Left ventricle myocardium inferior (tissue), 1 donor: ENCODE measurements around the gene GPRC5B. TPM values are rescaled to one million over a fixed set of nuclear protein-coding genes. Genes with fewer than 3 reads are reported as not detected.
A peak's percentile ranks its signal among the peaks of the same experiment; 100 is the strongest.

ENCODE experiments used
- DNase-seq: peaks from one replicate; pipeline ENCODE4 v3.0.0-alpha.2; 2020
- H3K27ac ChIP-seq: fragments of 200-600 bp; replicated peaks from 2 replicates; pipeline ENCODE4 v1.8.0; 2021
- H3K27me3 ChIP-seq: fragments of 200-600 bp; 2 replicates; pipeline ENCODE4 v1.8.0; 2021; ENCODE audit warnings: low read depth
- H3K36me3 ChIP-seq: fragments of 200-600 bp; 2 replicates; pipeline ENCODE4 v1.8.0; 2021
- H3K4me1 ChIP-seq: fragments of 200-600 bp; 2 replicates; pipeline ENCODE4 v1.8.0; 2021
- H3K4me3 ChIP-seq: fragments of 200-600 bp; 2 replicates; pipeline ENCODE4 v1.8.0; 2021; ENCODE audit warnings: mild to moderate bottlenecking, moderate library complexity
- H3K9me3 ChIP-seq: fragments of 200-600 bp; replicated peaks from 2 replicates; pipeline ENCODE4 v1.8.0; 2021
- intact Hi-C: fragments of 100-400 bp; cut with micrococcal nuclease; formaldehyde crosslinking; loops from one replicate; pipeline ENCODE4 v1.11.0; 2022
- total RNA-seq: library from RNA; stranded (reverse); fragmentation: NEBNext Ultra II Directional; extraction: Animal tissue kit (Norgen Biotek cat#: 25700); gene quantifications from one replicate; pipeline ENCODE4 v1.2.1, GENCODE V29; 2021
- TF ChIP-seq, protein P1 (sequence below): fragments of 200-600 bp; IDR thresholded peaks from 2 replicates; pipeline ENCODE4 v1.8.0; 2021; ENCODE audit warnings: antibody characterized with exemption, mild to moderate bottlenecking, borderline replicate concordance
- donor health status: DM: no; HTN: yes; CAD: no; lungs with severe emphysema.

The GPRC5B gene
- total RNA-seq, 1 donor from 2014 or later: 82.3 TPM

GRCh38 chr16:19858340-19859018 is 26.2 kb downstream of the GPRC5B start:
- Histone ChIP-seq H3K4me3 (no peak overlapping the region), H3K27me3 (no peaks in the 10 kb centered on the region), H3K9me3 (no peaks in the 10 kb centered on the region), H3K27ac (no peak overlapping the region), H3K36me3 (peaks cover 66% of the 10 kb centered on the region), H3K4me1 (peaks cover 37% of the 10 kb centered on the region)
- TF ChIP-seq, protein P1, sequence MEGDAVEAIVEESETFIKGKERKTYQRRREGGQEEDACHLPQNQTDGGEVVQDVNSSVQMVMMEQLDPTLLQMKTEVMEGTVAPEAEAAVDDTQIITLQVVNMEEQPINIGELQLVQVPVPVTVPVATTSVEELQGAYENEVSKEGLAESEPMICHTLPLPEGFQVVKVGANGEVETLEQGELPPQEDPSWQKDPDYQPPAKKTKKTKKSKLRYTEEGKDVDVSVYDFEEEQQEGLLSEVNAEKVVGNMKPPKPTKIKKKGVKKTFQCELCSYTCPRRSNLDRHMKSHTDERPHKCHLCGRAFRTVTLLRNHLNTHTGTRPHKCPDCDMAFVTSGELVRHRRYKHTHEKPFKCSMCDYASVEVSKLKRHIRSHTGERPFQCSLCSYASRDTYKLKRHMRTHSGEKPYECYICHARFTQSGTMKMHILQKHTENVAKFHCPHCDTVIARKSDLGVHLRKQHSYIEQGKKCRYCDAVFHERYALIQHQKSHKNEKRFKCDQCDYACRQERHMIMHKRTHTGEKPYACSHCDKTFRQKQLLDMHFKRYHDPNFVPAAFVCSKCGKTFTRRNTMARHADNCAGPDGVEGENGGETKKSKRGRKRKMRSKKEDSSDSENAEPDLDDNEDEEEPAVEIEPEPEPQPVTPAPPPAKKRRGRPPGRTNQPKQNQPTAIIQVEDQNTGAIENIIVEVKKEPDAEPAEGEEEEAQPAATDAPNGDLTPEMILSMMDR: no peak
- no peak for DNase-seq
- intact Hi-C loops: no loop called here

DNA sequence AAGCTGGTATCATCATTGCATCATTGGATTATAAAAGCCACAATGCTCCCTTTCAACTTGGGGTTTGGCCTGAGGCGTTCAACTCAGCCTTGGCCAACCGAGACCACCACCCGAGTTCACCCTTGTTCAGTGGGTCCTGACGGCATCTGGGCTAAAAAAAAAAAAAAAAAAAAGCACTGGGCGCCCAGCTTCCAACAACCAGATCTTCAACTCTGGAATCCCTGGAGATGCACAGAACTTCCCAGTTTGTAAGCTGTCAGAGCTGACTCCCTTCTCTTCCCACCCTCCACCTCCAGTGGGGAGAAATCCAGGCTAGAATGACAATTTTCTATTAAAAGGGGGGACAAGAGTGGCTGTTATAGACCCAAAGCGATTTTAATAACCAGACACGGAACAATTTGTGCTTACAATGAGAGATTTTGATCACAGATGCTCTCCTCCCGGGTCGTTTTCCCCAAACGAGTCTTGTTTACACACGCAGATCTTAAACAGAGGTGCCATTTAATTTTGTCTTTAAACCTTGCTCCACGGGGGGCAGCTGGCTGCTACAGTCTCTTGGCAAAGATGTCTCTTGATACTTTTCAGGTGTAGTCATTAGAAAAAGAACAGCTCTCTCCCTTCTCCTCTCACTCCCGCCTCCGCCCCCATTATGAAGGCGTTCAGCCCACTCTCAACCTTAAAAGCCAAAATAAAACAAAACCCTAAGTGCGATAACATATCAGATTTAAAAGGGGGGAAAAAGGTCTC is 26.9 kb downstream of the GPRC5B start:
- H3K9me3 ChIP-seq: no peaks in the 10 kb centered on the region
- peaks cover 66% of the 10 kb centered on the region for H3K36me3 ChIP-seq
- H3K27me3 ChIP-seq: no peaks in the 10 kb centered on the region
- H3K4me3 ChIP-seq: no peak overlapping the region
- H3K4me1 ChIP-seq: peaks cover 39% of the 10 kb centered on the region
- peak overlapping the region; percentile 23 for H3K27ac ChIP-seq
- DNase-seq: no peak
- TF ChIP-seq, protein P1: no peak
- intact Hi-C loops: no loop called here

- no peaks in the 10 kb centered on the region for H3K27me3 ChIP-seq
- peaks cover 53% of the 10 kb centered on the region for H3K36me3 ChIP-seq
- DNase-seq: no peak
- no peak overlapping the region for H3K4me3 ChIP-seq
- H3K9me3 ChIP-seq: no peaks in the 10 kb centered on the region
- H3K27ac ChIP-seq: no peak overlapping the region
- intact Hi-C loops: no loop called here
- TF ChIP-seq, protein P1: no peak
- peaks cover 32% of the 10 kb centered on the region for H3K4me1 ChIP-seq
Observed at GRCh38 chr16:19856120-19856519, 28.5 kb downstream of the GPRC5B start.

DNA sequence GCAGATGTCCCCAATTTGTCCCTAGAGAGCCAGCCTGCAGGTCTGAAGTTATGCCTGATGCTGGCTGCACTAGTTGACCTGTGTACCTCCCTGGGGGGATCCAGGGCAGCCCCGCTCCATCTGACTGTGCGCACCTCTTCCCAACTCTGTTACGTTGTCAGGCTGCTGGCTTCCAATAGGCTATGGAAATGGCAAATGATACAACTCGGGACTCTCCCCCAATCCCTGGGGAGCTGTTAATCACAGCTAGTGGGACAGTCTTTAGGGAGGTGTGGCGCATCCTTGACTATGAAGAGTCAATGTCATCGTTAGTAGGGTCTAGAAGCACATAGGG is 30.1 kb downstream of the GPRC5B start:
- TF ChIP-seq, protein P1: no peak

GRCh38 chr16:19853742-19854542 is 30.7 kb downstream of the GPRC5B start:
- Histone ChIP-seq H3K9me3 (no peaks in the 10 kb centered on the region), H3K27me3 (no peaks in the 10 kb centered on the region), H3K36me3 (peaks cover 36% of the 10 kb centered on the region), H3K4me1 (peaks cover 31% of the 10 kb centered on the region), H3K27ac (peak overlapping the region; percentile 49), H3K4me3 (no peak overlapping the region)
- TF ChIP-seq, protein P1: no peak
- intact Hi-C loops: no loop called here
- no peak for DNase-seq

More for the DNA sequence above, 30.1 kb downstream of the GPRC5B start:
- intact Hi-C loops: no loop called here
- H3K4me1 ChIP-seq: peaks cover 37% of the 10 kb centered on the region
- H3K27me3 ChIP-seq: no peaks in the 10 kb centered on the region
- no peaks in the 10 kb centered on the region for H3K9me3 ChIP-seq
- H3K27ac ChIP-seq: peak overlapping the region; percentile 49
- DNase-seq: no peak
- H3K36me3 ChIP-seq: peaks cover 39% of the 10 kb centered on the region
- H3K4me3 ChIP-seq: no peak overlapping the region
